ENCODE results near the gene NOL9.
"Not testable (repeated sequence)": the region's sequence is repeated elsewhere in the genome, so short reads cannot be mapped to it uniquely, and the experiment has no call there.

GRCh38 chr1:6599991-6600390, 45.7 kb upstream of the NOL9 start:
- TF ChIP-seq POLR2AphosphoS5 (IDR thresholded peaks at IDR 0.05; ENCODE audit: low read depth, low read length); POLR2A (IDR thresholded peaks at IDR 0.05; ENCODE audit: low read depth, low read length); TAF1 (IDR thresholded peaks at IDR 0.05; ENCODE audit: borderline replicate concordance, low read depth, low read length): not testable (repeated sequence)
